Loucy (cell line): ENCODE results near the gene PTGR3.

Experiments used
- CTCF ChIP-seq: fragments of 200-600 bp; sonication (generic); conservative IDR thresholded peaks from 2 replicates; pipeline ENCODE4 v1.5.1; 2014; ENCODE audit warnings: mild to moderate bottlenecking, antibody characterized with exemption, low read length
- EZH2phosphoT487 ChIP-seq: fragments of 200-600 bp; IDR thresholded peaks from 2 replicates; pipeline ENCODE4 v1.6.1; 2018; ENCODE audit warnings: antibody characterized with exemption, mild to moderate bottlenecking, moderate library complexity, borderline replicate concordance

DNA sequence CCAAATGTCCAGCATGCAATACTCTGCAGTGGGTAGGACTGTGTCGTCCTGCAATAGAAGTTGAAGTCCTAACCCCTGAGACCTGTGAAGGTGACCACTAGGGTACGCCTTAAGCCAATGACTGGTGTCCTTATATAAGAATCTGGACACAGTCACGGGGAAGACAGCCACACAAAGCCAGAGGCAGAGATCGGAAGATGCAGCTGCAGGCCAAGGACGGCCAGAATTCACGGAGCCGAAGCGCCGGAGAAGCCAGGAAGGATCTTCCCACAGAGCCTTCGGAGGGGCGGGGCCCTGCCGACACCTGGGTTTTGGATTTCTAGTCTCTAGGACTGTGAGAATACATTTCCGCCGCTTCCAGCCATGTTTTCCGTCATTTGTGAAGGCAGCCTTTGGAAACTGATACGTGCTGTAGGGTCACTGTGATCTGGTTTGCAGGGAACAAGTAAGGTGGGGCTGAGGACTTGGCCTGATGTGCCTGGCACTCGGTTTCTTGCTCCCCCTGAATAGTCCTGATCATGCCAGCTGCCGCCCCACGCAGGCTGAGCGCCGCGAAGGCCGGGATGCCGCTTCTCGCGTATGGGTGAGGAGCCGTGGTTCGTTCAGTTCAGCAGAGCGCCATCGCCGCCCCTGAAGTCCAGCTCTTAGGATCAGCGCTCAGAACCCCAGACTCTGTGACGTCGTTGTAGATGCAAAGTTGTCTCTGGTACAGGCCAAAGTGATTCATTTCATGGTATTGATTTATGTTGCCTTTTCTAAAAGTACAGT lies 38.7 kb downstream of the PTGR3 start:
- 0 out of 2 replicates have a peak, but pooled peaks have one; percentile 16 for TF ChIP-seq CTCF
- no peak for TF ChIP-seq EZH2phosphoT487
